H1 (cell line): Measurements from ENCODE around the gene DNAL4. TPM values are rescaled to one million over a fixed set of nuclear protein-coding genes. Genes with fewer than 3 reads are reported as not detected.

Source experiments
- ASH2L ChIP-seq: fragments of 200-600, 300-600 bp; sonication (generic); IDR thresholded peaks from one replicate; pipeline ENCODE4 v1.7.1; 2017; ENCODE audit warnings: low read length
- CEBPB ChIP-seq: IDR thresholded peaks from 2 replicates; pipeline ENCODE4 v1.6.1; 2012; ENCODE audit warnings: low read depth, low read length
- polyA plus RNA-seq, 7 experiments: library from polyadenylated mRNA; depleted of rRNA in 3 of 7; stranded (reverse) in 5 of 7; unstranded in 2 of 7; fragments of >200 nt in 5 of 7; fragments of 200-250 nt in 2 of 7; gene quantifications; 1 replicate in 5 of 7; 2 replicates in 1 of 7; 4 replicates in 1 of 7; pipeline versions ENCODE4 v1.2.1 to v1.2.3, GENCODE V29; 2011 to 2013; ENCODE audit warnings: missing spikeins in 2 of 7, mixed read lengths in 2 of 7
- total RNA-seq: library from RNA; stranded (reverse); fragmentation: NEBNext Ultra II Directional; extraction: Animal tissue kit (Norgen Biotek cat#: 25700); gene quantifications from 2 replicates; pipeline ENCODE4 v1.2.1, GENCODE V29; 2021

The DNAL4 gene
- total and polyA plus RNA-seq, 2 of the 8 experiments (the other 6 are each of a cell fraction or from before 2014, with no cell fraction given) = 8.8 to 14.0 TPM

DNA sequence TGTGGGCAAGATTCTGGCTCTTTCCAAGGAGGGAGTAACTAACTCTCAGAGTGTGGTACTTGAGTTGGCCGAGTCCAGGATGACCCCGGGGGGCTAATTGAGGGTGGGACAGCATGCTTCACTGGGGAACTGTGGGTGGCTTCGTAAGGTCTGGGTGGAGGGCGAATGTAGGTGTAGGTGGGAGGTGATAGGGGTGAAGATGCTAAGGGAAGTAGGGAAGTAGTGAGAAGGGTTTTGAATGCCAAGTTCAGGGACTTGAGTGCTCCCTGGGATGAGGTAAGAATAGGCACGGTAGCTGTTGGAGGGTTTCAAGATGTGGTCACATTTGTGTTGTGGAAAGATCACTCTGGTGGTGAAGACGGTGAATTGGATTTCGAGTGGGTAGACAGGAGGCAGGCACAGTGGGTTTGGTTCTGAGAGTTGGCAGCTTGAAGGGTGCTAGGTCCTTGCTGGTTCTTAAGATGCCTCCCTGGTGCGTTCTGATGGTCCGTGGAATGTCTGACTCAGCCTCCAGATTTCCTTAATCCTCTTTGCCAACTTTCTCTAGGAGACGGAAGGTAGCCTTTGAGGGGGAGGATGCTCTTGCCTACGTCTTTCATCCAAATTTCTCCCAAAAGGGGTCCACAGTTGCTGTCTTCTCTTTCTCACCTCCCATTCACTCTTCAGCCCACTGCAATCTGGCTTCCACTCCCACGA, 2.5 kb upstream of the DNAL4 start (continued):
- TF ChIP-seq ASH2L (no peak), CEBPB (no peak)
